IMR-90 (cell line): Measurements from ENCODE around the gene DENND2D. TPM values are rescaled to one million over a fixed set of nuclear protein-coding genes. Genes with fewer than 3 reads are reported as not detected.

Source experiments
- ATAC-seq: fragments of 200-7000 bp; cut with Tn5 transposase; 2 replicates; pipeline ENCODE4 v1.9.1; 2020; ENCODE audit warnings: low read depth, mild to moderate bottlenecking, moderate library complexity
- BruUV-seq: library from RNA; stranded (reverse); fragments of 400-500 nt; replicated peaks from 2 replicates; lab custom pipeline; 2021; lab: Mats Ljungman, UMichigan
- CTCF ChIA-PET: fragments of 300-600 bp; formaldehyde crosslinking; extraction: SDS; loops from one replicate; lab custom pipeline; 2021; ENCODE audit warnings: antibody characterized with exemption; lab: Yijun Ruan, JAX
- POLR2A ChIA-PET: fragments of 300-600 bp; sonication (Branson Sonifier 250); formaldehyde crosslinking; loops from one replicate; lab custom pipeline; 2022; ENCODE audit warnings: antibody characterized with exemption; ENCODE audit not compliant: unreplicated experiment; lab: Charles Lee
- DNase-seq: peaks from one replicate; pipeline ENCODE4 v3.0.0; 2013
- H2AFZ ChIP-seq: replicated peaks from 2 replicates; pipeline ENCODE3; 2013; ENCODE audit warnings: low read length, mild to moderate bottlenecking; ENCODE audit not compliant: poor library complexity
- H2AK5ac ChIP-seq: 2 replicates; pipeline ENCODE4 v1.6.1; 2013; ENCODE audit warnings: low read depth, low read length, inconsistent platforms
- H2AK9ac ChIP-seq: replicated peaks from 2 replicates; pipeline ENCODE3; 2013; ENCODE audit warnings: mild to moderate bottlenecking, low read depth, low read length, moderate library complexity; ENCODE audit not compliant: poor library complexity
- H2BK120ac ChIP-seq: 2 replicates; pipeline ENCODE4 v1.6.1; 2013; ENCODE audit warnings: low read depth, low read length, inconsistent platforms
- H2BK15ac ChIP-seq: 3 replicates; pipeline ENCODE4 v1.6.1; 2013; ENCODE audit warnings: low read depth, low read length, inconsistent platforms
- H2BK20ac ChIP-seq: 2 replicates; pipeline ENCODE4 v1.6.1; 2013; ENCODE audit warnings: low read depth, mild to moderate bottlenecking, inconsistent platforms, low read length, moderate library complexity
- H2BK5ac ChIP-seq: 2 replicates; pipeline ENCODE4 v1.6.1; 2013; ENCODE audit warnings: mild to moderate bottlenecking, low read depth, low read length, inconsistent platforms; ENCODE audit not compliant: poor library complexity, severe bottlenecking
- H3K14ac ChIP-seq: replicated peaks from 2 replicates; pipeline ENCODE4 v1.6.1; 2013; ENCODE audit warnings: low read depth, low read length, inconsistent platforms
- H3K18ac ChIP-seq: 2 replicates; pipeline ENCODE4 v1.6.1; 2013; ENCODE audit warnings: low read depth, low read length, control low read depth
- H3K23ac ChIP-seq: 2 replicates; pipeline ENCODE4 v1.6.1; 2013; ENCODE audit warnings: low read depth, low read length, inconsistent platforms
- H3K27ac ChIP-seq: 2 replicates; pipeline ENCODE4 v1.5.1; 2013; ENCODE audit warnings: mild to moderate bottlenecking, control low read depth, low read length; ENCODE audit not compliant: insufficient read depth
- H3K27me3 ChIP-seq: 2 replicates; pipeline ENCODE4 v1.6.1; 2013; ENCODE audit warnings: low read length; ENCODE audit not compliant: control insufficient read depth, insufficient read depth
- H3K36me3 ChIP-seq: 2 replicates; pipeline ENCODE4 v1.6.1; 2013; ENCODE audit warnings: low read length, mixed read lengths; ENCODE audit not compliant: control insufficient read depth, insufficient read depth
- H3K4ac ChIP-seq: 2 replicates; pipeline ENCODE4 v1.6.1; 2013; ENCODE audit warnings: low read depth, low read length, inconsistent platforms
- H3K4me1 ChIP-seq: 2 replicates; pipeline ENCODE4 v1.6.1; 2013; ENCODE audit warnings: low read length, mixed read lengths; ENCODE audit not compliant: control insufficient read depth, insufficient read depth
- H3K4me2 ChIP-seq: 2 replicates; pipeline ENCODE4 v1.6.1; 2013; ENCODE audit warnings: low read depth, mild to moderate bottlenecking, control low read depth, low read length, moderate library complexity
- H3K4me3 ChIP-seq: 2 replicates; pipeline ENCODE4 v1.5.1; 2013; ENCODE audit warnings: low read depth, mild to moderate bottlenecking, control low read depth, low read length, moderate library complexity; ENCODE audit not compliant: insufficient read depth
- H3K56ac ChIP-seq: 2 replicates; pipeline ENCODE4 v1.6.1; 2013; ENCODE audit warnings: low read length, inconsistent platforms; ENCODE audit not compliant: insufficient read depth; ENCODE audit errors: extremely low read depth
- H3K79me1 ChIP-seq, 2 experiments: 2 replicates each; pipeline ENCODE4 v1.6.1; 2013; ENCODE audit warnings: low read length in 2 of 2, inconsistent platforms in 1 of 2, low read depth in 1 of 2
- H3K9ac ChIP-seq: 2 replicates; pipeline ENCODE4 v1.6.1; 2013; ENCODE audit warnings: low read depth, low read length, control low read depth
- H3K9me1 ChIP-seq: 2 replicates; pipeline ENCODE4 v1.6.1; 2013; ENCODE audit warnings: low read length, inconsistent platforms; ENCODE audit not compliant: insufficient read depth
- H3K9me3 ChIP-seq: 2 replicates; pipeline ENCODE4 v1.6.1; 2013; ENCODE audit warnings: low read length; ENCODE audit not compliant: control insufficient read depth, insufficient read depth
- H4K20me1 ChIP-seq: 2 replicates; pipeline ENCODE4 v1.6.1; 2013; ENCODE audit warnings: low read length, inconsistent platforms; ENCODE audit not compliant: insufficient read depth
- H4K5ac ChIP-seq: 2 replicates; pipeline ENCODE4 v1.6.1; 2013; ENCODE audit warnings: mild to moderate bottlenecking, low read depth, low read length, control low read depth
- H4K8ac ChIP-seq, 2 experiments: 2 replicates each; pipeline ENCODE4 v1.6.1; 2013; ENCODE audit warnings: low read depth in 2 of 2, low read length in 2 of 2, control low read depth in 1 of 2, inconsistent platforms in 1 of 2
- H4K91ac ChIP-seq: 2 replicates; pipeline ENCODE4 v1.6.1; 2013; ENCODE audit warnings: low read depth, low read length, inconsistent platforms; ENCODE audit not compliant: insufficient read depth
- CEBPB ChIP-seq: IDR thresholded peaks from 2 replicates; pipeline ENCODE4 v1.6.1; 2012; ENCODE audit warnings: low read depth, low read length, improper control_type of control experiment
- CHD1 ChIP-seq: IDR thresholded peaks from 2 replicates; pipeline ENCODE4 v1.6.1; 2012; ENCODE audit warnings: low read depth, low read length, improper control_type of control experiment
- ELK1 ChIP-seq: fragments of 150-350 bp; IDR thresholded peaks from 2 replicates; pipeline ENCODE4 v1.6.1; 2016; ENCODE audit warnings: low read depth, mild to moderate bottlenecking, low read length, moderate library complexity, borderline replicate concordance
- FOS ChIP-seq: fragments of 150-350 bp; IDR thresholded peaks from 2 replicates; pipeline ENCODE4 v1.6.1; 2016; ENCODE audit warnings: low read depth, low read length
- MAFK ChIP-seq: IDR thresholded peaks from 2 replicates; pipeline ENCODE4 v1.6.1; 2012; ENCODE audit warnings: low read depth, low read length, improper control_type of control experiment
- MXI1 ChIP-seq: IDR thresholded peaks from 2 replicates; pipeline ENCODE4 v1.6.1; 2012; ENCODE audit warnings: low read depth, mild to moderate bottlenecking, low read length, moderate library complexity, borderline replicate concordance
- POLR2A ChIP-seq: IDR thresholded peaks from 2 replicates; pipeline ENCODE4 v1.6.1; 2012; ENCODE audit warnings: mild to moderate bottlenecking, low read depth, low read length
- RAD21 ChIP-seq: IDR thresholded peaks from 2 replicates; pipeline ENCODE4 v1.6.1; 2012; ENCODE audit warnings: low read length, improper control_type of control experiment
- RCOR1 ChIP-seq: IDR thresholded peaks from 2 replicates; pipeline ENCODE4 v1.6.1; 2012; ENCODE audit warnings: mild to moderate bottlenecking, low read length, improper control_type of control experiment; ENCODE audit not compliant: insufficient replicate concordance
- RFX5 ChIP-seq: IDR thresholded peaks from 2 replicates; pipeline ENCODE4 v1.8.0; 2012; ENCODE audit warnings: low read depth, mild to moderate bottlenecking, low read length, moderate library complexity
- SMC3 ChIP-seq: fragments of 150-350 bp; IDR thresholded peaks from 2 replicates; pipeline ENCODE4 v1.6.1; 2016; ENCODE audit warnings: low read depth, mild to moderate bottlenecking, antibody characterized with exemption, low read length, moderate library complexity
- USF2 ChIP-seq: fragments of 150-350 bp; IDR thresholded peaks from 2 replicates; pipeline ENCODE4 v1.6.1; 2017; ENCODE audit warnings: mild to moderate bottlenecking, antibody characterized with exemption, low read length, low read depth
- WGBS, 2 experiments: methylation state at CpG; one replicate each; pipeline versions ENCODE4 v1.1.5 to v1.1.7; 2013; ENCODE audit warnings: missing lambda C conversion rate in 2 of 2; ENCODE audit not compliant: insufficient read length in 1 of 2; ENCODE audit errors: extremely low coverage in 2 of 2; 5-methylcytosine and 5-hydroxymethylcytosine counted together
- dilution Hi-C: fragments of 300-500 bp; cut with HindIII; formaldehyde crosslinking; loops from one replicate; pipeline ENCODE4 v1.14.3; 2018; ENCODE audit warnings: low sequenced_read_pairs; ENCODE audit not compliant: unreplicated experiment
- in situ Hi-C: fragments of 300-500 bp; cut with MboI; formaldehyde crosslinking; loops from 3 replicates; pipeline ENCODE4 v1.14.3; 2019; ENCODE audit warnings: low sequenced_read_pairs, inconsistent platforms, mixed read lengths
- intact Hi-C: fragments of 100-400 bp; cut with micrococcal nuclease; formaldehyde crosslinking; loops from 2 replicates; pipeline ENCODE4 v1.10.0; 2022
- polyA plus RNA-seq, 3 experiments: library from polyadenylated mRNA; depleted of rRNA; stranded (reverse); fragments of >200 nt; gene quantifications; 2 replicates each; pipeline ENCODE4 v1.2.3, GENCODE V29; 2012; ENCODE audit warnings: low replicate concordance in 1 of 3
- total RNA-seq: library from RNA; depleted of rRNA; stranded (reverse); fragments of >200 nt; gene quantifications from 2 replicates; pipeline ENCODE4 v1.2.3, GENCODE V29; 2012

DENND2D gene
- total and polyA plus RNA-seq, 2 of the 4 experiments (the other 2 are of a cell fraction): 0.86 to 0.90 TPM

- H2BK20ac ChIP-seq: no peak overlapping the region
- no peak overlapping the region for H3K23ac ChIP-seq
- H3K79me1 ChIP-seq: no peaks in the 10 kb centered on the region
- H2BK5ac ChIP-seq: no peak overlapping the region
- peaks cover 3% of the 10 kb centered on the region for H3K9me1 ChIP-seq
- H3K56ac ChIP-seq: no peak overlapping the region
- H3K18ac ChIP-seq: no peak overlapping the region
- ATAC-seq (no peak), DNase-seq (no peak)
- CTCF ChIA-PET: no interaction called here
- dilution Hi-C loops: no loop called here
- H2AFZ ChIP-seq: no peak overlapping the region
- no peak overlapping the region for H3K27ac ChIP-seq
- no peak overlapping the region for H2BK120ac ChIP-seq
- H4K8ac ChIP-seq: no peak overlapping the region
- no peak overlapping the region for H3K4ac ChIP-seq
- H3K9me3 ChIP-seq: no peaks in the 10 kb centered on the region
- H3K4me1 ChIP-seq: peaks cover 16% of the 10 kb centered on the region
- no peak overlapping the region for H2BK15ac ChIP-seq
- intact Hi-C loops: no loop called here
- no peaks in the 10 kb centered on the region for H4K20me1 ChIP-seq
- no CpG with 5 or more reads among the region's 3 CpGs for WGBS, 2 experiments
- no peak overlapping the region for H3K14ac ChIP-seq
- BruUV-seq: no TSS peak
- no peak overlapping the region for H3K4me2 ChIP-seq
- no peak overlapping the region for H4K5ac ChIP-seq
- no peaks in the 10 kb centered on the region for H3K36me3 ChIP-seq
- H3K27me3 ChIP-seq: peaks cover 10% of the 10 kb centered on the region
- TF ChIP-seq MAFK (no peak), CHD1 (no peak), FOS (no peak), RFX5 (no peak), ELK1 (no peak), USF2 (no peak), SMC3 (no peak), RCOR1 (no peak), RAD21 (no peak), MXI1 (no peak), CEBPB (no peak), POLR2A (no peak)
- H3K4me3 ChIP-seq: no peak overlapping the region
- no peak overlapping the region for H2AK9ac ChIP-seq
- H3K9ac ChIP-seq: no peak overlapping the region
- in situ Hi-C loops: no loop called here
- H2AK5ac ChIP-seq: no peak overlapping the region
- no peak overlapping the region for H4K91ac ChIP-seq
- POLR2A ChIA-PET: no interaction called here
Measured at GRCh38 chr1:111199329-111199728, 1.1 kb downstream of the DENND2D start.
